HepG2 (cell line): ENCODE results near the gene COL9A3. TPM values are rescaled to one million over a fixed set of nuclear protein-coding genes. Genes with fewer than 3 reads are reported as not detected.

ENCODE experiments used
- AKAP8 ChIP-seq: sonication (generic); formaldehyde crosslinking; IDR thresholded peaks from 2 replicates; pipeline ENCODE4 v1.5.1; 2020; ENCODE audit warnings: mild to moderate bottlenecking, missing genetic modification reagents
- ELK4 ChIP-seq: sonication (generic); formaldehyde crosslinking; IDR thresholded peaks from 2 replicates; pipeline ENCODE4 v1.9.0; 2021; ENCODE audit warnings: missing genetic modification reagents, borderline replicate concordance
- HMGXB3 ChIP-seq: sonication (generic); formaldehyde crosslinking; IDR thresholded peaks from 2 replicates; pipeline ENCODE4 v1.4.0; 2020; ENCODE audit warnings: missing genetic modification reagents, borderline replicate concordance
- HNF1A ChIP-seq, 2 experiments: sonication (generic) in 1 of 2; formaldehyde crosslinking in 1 of 2; IDR thresholded peaks; 2 replicates each; pipeline versions ENCODE4 v1.4.0 to v1.6.1; 2016 to 2020; ENCODE audit warnings: borderline replicate concordance in 1 of 2, low read depth in 1 of 2, mild to moderate bottlenecking in 1 of 2, missing genetic modification reagents in 1 of 2
- LRRFIP1 ChIP-seq: sonication (generic); formaldehyde crosslinking; conservative IDR thresholded peaks from 2 replicates; pipeline ENCODE4 v1.4.0; 2020; ENCODE audit warnings: missing genetic modification reagents
- MED13 ChIP-seq: sonication (generic); formaldehyde crosslinking; IDR thresholded peaks from 2 replicates; pipeline ENCODE4 v1.5.0; 2020; ENCODE audit warnings: missing genetic modification reagents
- MEF2D ChIP-seq: sonication (generic); formaldehyde crosslinking; IDR thresholded peaks from 2 replicates; pipeline ENCODE4 v1.5.1; 2020; ENCODE audit warnings: mild to moderate bottlenecking, missing genetic modification reagents
- NAIF1 ChIP-seq: sonication (generic); formaldehyde crosslinking; IDR thresholded peaks from 2 replicates; pipeline ENCODE4 v1.5.0; 2020; ENCODE audit warnings: mild to moderate bottlenecking, missing genetic modification reagents, borderline replicate concordance
- NFE2L2 ChIP-seq: fragments of 150-350 bp; IDR thresholded peaks from 2 replicates; pipeline ENCODE4 v1.6.1; 2014; ENCODE audit warnings: low read length
- RAD51 ChIP-seq: fragments of 450-650 bp; IDR thresholded peaks from 2 replicates; pipeline ENCODE4 v1.6.1; 2016; ENCODE audit warnings: borderline replicate concordance
- ZBTB43 ChIP-seq: sonication (generic); formaldehyde crosslinking; conservative IDR thresholded peaks from 2 replicates; pipeline ENCODE4 v1.4.0; 2020; ENCODE audit warnings: missing genetic modification reagents
- ZMYM4 ChIP-seq: sonication (generic); formaldehyde crosslinking; IDR thresholded peaks from 2 replicates; pipeline ENCODE4 v1.8.1; 2023; ENCODE audit warnings: mild to moderate bottlenecking, missing genetic modification reagents
- ZNF382 ChIP-seq: sonication (generic); formaldehyde crosslinking; IDR thresholded peaks from 2 replicates; pipeline ENCODE4 v1.5.0; 2020; ENCODE audit warnings: missing genetic modification reagents, mild to moderate bottlenecking, borderline replicate concordance
- ZNF614 ChIP-seq: IDR thresholded peaks from 2 replicates; pipeline ENCODE4 v1.6.1; 2018; ENCODE audit warnings: missing biosample characterization, missing genetic modification reagents, inconsistent platforms, borderline replicate concordance
- polyA plus RNA-seq, 8 experiments: library from polyadenylated mRNA; depleted of rRNA in 3 of 8; stranded (reverse) in 7 of 8; unstranded in 1 of 8; fragments of >200 nt; fragmentation: Illumina TruSeq in 4 of 8; extraction: Trizol in 4 of 8; gene quantifications; 2 replicates each; pipeline versions ENCODE4 v1.2.1 to v1.2.3, GENCODE V29; 2011 to 2016; ENCODE audit warnings: low read depth in 4 of 8, missing spikeins in 1 of 8, mixed read lengths in 1 of 8; ENCODE audit not compliant: insufficient read depth in 1 of 8
- total RNA-seq, 5 experiments: library from RNA; depleted of rRNA; stranded (reverse); fragments of >200 nt; fragmentation: Illumina TruSeq; extraction: Trizol; gene quantifications; 2 replicates each; pipeline ENCODE4 v1.2.3, GENCODE V29; 2016; ENCODE audit warnings: low read depth in 1 of 5

The COL9A3 gene
- total and polyA plus RNA-seq, 2 of the 13 experiments (the other 11 are each of a cell fraction or from before 2014, with no cell fraction given), result 155 to 204 TPM

GRCh38 chr20:62794007-62794724 lies 22.7 kb upstream of the COL9A3 start (continued):
- TF ChIP-seq HNF1A (IDR thresholded peaks at IDR 0.05; ENCODE audit: low read depth) (no peak), HNF1A (CRISPR knock-in tag; IDR thresholded peaks at IDR 0.05; ENCODE audit: borderline replicate concordance) (peak; percentile 34), HMGXB3 (CRISPR knock-in tag) (0 out of 2 replicates have a peak, but pooled peaks have one; percentile 23), RAD51 (no peak), AKAP8 (CRISPR knock-in tag) (no peak), ZMYM4 (CRISPR knock-in tag) (peak; percentile 40; the same call in 1 of the 2 replicates), ZBTB43 (no peak; the same call in none of the 2 replicates), NAIF1 (CRISPR knock-in tag) (no peak), LRRFIP1 (CRISPR knock-in tag) (no peak), NFE2L2 (no peak), ZNF382 (CRISPR knock-in tag) (no peak), ELK4 (CRISPR knock-in tag) (no peak), ZNF614 (CRISPR knock-in tag) (peak; percentile 75; the same call in 1 of the 2 replicates), MED13 (CRISPR knock-in tag) (0 out of 2 replicates have a peak, but pooled peaks have one; percentile 19), MEF2D (CRISPR knock-in tag) (peak; percentile 65)
